ENCODE measurements around the gene COL9A2.

Gene COL9A2

DNA sequence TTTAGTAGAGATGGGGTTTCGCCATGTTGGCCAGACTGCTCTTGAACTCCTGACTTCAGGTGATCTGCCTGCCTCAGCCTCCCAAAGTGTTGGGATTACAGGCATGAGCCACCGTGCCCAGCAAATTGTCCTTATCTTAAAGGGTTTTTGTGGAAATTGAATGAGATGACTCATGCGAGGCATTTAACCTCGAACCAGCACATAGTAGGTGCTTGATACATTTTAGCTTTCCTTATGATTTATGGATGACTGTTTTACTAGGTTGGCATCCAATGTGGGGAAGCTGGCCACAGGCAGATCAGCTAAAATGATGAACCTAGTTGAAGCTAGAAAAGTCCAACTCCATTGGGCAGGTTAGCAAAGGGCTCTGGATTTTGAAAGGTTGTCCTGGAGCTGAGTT lies 1.4 kb upstream of the COL9A2 start:
- DNase-seq (ENCODE audit: low spot score): no peak

DNA sequence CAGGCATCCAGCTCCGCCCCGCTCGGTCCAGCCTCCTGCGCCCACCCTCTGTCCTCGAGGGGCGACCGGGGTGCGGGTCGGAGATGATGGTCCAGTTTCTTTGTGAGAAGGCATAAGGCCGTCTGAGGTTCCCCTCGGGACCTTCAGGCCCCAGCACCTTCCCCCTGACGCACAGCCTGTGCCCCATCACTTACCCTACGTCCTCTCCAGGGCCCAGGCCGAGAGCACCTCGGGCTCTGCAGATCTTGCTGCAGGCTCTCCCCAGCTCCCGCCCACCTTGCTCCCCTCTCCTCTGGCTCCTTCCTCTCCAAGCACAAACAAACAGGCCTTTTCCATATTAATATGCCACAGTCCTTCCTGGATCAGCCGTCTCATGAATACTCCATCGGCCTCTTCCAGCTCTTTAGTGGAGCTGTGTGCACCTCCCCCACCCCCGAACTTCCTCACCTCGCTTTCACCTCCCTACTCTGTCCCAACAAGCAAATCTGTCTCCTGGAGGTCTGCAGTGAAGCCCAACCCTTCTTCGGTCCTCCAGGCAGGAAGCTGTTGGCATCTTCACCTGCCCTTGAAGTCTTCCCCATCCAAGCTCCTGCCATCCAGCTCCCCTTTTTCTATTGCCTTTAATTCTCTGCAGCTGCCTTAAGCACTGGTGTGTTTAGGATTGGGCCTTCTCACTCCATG lies 448 bp upstream of the COL9A2 start:
- DNase-seq (ENCODE audit: low spot score): peak; percentile 41

DNA sequence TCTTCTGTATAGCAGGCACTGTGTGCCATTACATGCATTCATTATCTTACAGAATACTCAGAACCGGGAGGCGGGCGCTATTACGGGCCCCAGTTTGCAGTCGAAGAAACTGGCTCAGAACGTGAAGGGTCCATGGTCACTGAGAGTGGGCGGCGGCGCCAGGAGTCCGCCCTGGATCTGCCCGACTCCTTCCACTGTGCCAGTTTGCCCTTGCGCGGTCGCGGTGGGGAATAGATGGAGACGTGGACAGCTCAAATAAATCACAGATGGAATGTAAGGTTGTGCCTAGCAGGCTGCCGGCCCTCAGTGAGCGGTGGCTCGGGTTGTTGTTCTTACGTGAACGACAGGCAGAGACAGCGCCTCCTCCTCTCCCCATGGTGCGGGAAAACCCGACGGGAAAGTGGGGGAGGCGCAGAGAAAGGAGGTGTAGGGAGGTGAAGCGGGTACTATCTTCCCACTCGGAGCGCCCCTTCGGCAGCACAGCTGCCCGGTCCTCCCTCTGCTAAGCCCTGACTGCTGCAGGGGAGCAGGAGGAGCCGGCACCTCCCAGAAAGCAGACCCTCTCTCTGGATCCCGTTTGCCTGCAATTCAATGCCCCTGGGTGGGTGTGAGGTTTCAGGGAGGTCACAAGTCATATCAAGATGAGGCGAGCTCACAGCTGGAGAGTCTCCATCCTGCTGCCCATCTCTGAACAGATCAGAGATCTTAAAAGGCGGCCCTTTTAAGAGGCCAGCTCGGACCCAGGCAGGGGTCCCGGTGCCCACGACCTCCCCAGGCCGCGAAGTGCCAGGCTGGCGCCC lies 1.1 kb downstream of the COL9A2 start:
- peak; percentile 80 for DNase-seq (ENCODE audit: low spot score)

DNA sequence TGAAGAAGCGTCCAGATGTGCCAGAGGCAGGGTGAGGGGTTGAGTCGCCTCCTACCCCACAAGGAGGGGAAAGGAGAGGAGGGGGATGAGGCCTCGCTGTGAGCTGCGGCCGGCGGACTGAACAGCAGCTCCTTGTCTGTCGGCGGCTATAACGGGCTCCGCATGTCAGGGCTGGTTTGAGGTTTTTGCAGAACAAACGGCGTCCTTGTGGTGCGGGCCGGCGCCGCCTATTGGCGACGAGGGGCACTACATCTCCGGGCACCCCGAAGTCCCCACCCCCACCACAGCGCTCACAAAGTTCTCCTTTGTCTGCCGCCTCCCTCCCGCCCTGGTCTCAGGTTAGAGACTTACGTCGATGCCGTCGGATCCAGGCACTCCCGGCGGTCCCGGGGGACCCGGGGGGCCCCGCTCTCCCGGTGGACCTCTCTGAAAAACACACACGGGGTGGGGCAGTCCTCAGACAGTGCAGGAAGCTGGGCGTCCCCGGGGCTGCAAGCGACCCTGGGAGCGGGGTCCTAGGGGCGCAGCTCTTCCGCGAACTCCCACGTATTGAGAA lies 1.8 kb downstream of the COL9A2 start:
- DNase-seq (ENCODE audit: low spot score): peak; percentile 97

DNA sequence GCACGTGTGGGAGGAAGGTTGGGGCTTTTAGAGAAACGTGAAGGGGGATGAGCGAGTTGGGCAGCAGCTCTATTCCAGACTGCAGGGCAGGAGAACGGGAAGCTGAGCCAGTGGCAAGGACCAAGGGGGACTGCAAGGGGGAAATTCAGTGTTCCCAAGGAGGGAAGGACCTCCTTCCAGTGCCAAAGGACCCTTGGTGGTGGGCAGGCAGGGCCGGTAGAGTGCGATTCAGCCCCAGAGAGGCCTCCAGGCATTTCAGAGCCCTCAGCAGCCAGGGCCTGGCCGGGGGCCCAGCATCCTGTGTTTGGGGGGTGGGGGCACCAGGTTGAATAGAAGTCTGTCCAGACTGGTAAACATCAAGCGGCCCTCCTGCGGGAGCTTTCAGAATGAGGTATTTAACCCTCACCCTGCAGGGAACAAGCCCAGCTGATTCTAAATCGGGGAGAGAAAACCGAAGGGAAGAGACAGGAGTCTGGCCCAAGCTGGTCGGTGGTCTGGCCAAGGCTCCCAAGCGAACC lies 2.3 kb downstream of the COL9A2 start:
- no peak for DNase-seq (ENCODE audit: low spot score)

DNA sequence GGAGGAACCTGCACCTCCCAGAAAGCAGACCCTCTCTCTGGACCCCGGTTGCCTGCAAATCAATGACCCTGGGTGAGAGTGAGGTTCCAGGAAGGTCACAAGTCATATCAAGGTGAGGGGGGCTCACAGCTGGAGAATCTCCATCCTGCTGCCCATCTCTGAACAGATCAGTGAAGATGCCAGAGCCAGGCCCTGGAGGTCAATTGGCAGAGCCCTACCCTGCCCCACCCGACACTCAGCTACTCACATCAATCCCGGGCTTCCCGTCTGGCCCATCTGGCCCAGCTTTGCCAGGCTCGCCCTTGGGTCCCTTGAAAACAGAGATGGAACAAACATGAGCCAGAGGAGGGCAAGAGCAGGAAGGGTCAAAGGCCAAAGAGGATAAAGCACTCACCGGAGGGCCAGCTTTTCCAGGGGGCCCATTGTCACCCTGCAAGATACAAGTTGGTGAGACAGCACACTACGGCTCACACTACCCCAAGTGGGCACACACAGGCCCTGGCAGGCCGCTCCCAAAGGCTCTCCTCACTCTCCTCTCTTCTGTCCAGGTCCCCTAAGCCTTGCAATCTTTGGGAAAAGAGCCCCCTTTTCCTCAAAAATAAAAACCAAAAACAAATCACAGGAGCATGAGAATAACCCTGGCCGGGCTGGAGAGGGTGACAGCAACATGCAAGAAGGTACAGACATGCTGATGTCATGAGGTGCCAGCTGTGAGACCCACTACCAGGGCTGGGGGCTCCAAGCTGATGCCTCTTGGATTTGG lies 2.9 kb downstream of the COL9A2 start:
- DNase-seq (ENCODE audit: low spot score): no peak

DNA sequence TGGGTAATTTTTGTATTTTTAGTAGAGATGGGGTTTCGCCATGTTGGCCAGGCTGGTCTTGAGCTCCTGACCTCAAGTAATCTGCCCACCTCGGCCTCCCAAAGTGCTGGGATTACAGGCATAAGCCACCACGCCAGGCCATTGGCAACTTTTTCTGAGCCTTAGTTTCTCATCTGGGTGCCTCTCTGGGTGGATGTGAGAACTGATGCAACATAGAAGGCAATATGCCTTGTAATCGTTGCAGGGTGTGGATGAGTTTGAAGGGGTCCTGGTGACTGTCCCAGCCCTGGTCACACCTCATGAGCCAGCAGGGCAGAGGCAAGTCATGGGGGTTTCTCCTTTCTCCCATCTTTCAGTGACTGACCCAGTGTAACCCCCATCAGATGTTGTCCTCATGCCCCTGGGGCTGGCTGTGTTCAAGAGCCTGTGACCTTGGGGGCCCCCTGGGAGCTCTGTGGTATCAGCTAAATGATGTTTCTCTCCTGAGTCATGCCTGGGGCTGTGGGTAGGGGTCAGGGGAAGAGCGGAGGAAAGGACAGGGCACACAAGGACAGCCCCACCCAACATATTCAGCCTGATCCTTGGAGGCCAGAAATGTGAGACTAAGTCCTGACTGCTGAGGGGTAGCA lies 3.6 kb downstream of the COL9A2 start:
- no peak for DNase-seq (ENCODE audit: low spot score)

DNA sequence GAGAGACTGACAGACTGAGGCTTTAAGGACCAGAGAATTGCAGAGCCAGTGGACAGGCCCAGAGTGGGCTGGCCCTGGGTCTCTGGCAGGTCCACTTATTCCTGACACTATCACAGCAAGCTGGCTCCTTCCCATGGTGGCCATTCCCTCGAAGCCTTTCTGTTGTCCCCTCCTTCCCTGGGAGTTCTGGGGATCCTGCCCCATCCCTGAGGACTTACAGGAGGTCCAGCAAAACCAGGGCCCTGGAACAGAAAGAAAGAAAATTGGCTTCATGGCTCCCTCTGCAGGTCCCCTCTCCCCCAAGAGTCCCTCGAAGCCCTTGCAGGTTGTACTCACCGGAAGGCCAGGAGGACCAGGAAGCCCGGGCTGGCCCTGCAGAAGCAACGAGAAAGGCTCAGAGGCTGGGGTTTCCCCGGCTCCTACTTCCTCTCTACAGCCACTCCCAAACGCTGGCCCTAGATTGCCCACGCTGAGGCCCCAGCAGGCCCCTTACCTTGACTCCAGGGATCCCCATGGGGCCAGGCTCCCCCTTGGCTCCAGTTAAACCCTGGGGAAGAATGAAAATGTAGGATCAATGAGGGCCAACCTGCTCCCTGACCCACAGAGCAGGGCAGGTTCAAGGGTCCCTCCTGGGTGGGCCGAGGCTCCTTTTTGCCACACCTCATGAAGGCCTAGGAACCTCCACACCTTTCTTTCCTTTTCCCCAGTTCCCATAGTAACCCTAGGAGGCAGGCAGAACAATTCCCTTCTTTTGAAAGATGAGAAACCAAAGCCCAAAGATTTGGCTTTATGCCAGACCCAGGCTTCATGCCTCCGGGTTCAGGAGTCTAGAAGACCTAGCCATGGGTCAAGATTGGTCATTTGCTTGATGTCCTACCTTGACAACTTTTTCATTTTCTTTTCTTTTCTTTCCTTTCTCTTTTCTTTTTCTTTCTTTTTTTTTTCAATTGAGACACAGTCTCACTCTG lies 4.6 kb downstream of the COL9A2 start:
- peak; percentile 41 for DNase-seq (ENCODE audit: low spot score)

DNA sequence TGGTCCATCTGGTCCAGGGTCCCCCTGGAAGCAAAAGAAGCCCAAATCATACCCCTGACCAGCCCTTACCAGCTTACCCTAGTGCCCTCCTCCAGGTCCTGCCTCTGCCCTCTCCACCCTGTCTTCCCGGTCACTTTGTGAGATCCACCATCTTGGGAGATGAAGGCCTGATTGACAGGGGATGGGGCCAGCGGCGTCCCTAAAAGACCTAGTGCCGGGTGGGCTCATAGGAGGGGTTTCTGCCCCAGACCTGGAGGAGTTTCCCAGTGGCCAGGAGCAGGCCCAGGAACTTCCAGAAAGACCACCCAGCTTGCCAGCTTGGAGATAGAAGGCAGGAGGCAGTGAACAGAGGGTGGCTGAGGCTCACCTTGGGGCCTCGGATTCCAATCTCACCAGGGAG lies 5.4 kb downstream of the COL9A2 start:
- DNase-seq (ENCODE audit: low spot score): no peak

DNA sequence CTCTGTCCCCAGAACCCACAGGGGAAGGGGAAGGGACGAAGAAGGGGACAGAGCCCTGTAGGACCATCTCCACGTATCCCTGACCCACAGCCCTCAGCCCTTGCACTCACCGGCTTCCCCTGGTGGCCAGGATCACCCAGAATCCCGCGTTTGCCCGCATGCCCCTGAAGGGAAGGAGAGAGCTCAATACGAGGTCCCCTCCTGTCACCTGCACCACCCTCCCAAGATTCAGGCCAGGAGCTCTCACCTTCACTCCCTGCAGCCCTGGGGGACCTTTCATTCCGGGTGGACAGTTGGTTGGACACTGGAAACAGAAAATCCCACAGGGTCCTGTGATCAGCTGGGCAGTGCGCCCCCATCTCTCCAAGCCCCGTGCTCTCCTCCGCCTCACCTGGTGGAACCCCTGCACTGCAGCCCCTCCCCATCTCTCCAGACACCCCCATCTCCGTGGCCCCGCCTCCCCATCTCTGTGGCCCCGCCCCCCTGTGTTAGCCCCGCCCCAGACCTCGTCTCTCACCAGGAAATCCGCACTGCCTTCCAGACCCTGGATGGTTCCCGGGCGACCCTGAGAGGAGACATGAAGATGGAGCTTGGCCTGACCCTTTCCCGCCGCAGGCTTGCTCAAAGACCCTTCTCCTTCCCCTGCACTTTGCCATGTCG lies 6.0 kb downstream of the COL9A2 start:
- no peak for DNase-seq (ENCODE audit: low spot score)

DNA sequence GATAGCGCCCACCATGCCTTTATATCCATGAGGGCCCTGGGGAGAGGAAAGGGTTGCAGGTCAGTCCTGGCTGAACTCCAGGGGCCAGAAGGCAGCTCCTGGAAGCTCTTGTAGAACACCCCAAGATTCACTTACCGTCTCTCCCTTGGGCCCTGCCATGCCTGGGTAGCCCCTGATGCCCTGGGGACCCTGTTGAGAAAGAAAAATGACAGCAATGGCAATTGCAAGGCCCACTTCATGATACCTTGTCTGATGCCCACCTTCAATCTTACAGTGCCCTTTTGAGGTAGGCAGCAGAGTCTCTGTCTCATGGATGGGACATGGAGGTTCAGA lies 7.0 kb downstream of the COL9A2 start:
- no peak for DNase-seq (ENCODE audit: low spot score)

DNA sequence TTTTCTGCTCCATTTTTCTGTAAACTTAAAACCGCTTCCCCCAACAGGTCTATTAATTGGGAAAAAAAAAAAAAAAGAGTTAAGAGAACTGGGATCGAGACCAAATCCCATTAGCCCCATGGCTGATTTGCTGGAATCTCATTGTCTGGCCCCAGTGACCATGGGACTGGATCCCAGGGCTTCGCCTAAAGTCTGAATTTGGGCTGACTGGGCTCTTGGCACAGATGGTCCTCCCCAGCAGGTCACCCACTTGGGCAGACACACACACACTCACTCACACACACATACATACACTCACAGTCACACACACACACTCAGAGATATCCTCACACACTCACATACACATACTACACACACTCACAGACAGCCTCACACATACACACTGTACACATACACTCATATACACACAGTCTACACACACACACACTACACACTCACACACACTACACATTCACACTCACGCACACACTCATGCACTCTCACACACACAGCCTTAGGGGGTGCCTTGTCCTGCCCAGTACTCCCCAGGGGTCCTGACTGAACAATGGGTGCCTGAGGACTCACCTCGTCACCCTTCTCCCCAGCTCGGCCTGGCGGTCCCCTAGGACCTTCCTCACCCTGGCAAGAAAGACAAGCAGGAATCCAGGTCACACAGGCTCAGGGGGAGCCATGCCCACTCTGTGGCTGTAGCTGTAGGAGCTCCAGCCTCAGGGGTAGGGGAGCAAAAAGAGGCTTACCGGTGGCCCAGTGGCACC lies 7.5 kb downstream of the COL9A2 start:
- peak; percentile 64 for DNase-seq (ENCODE audit: low spot score)

DNA sequence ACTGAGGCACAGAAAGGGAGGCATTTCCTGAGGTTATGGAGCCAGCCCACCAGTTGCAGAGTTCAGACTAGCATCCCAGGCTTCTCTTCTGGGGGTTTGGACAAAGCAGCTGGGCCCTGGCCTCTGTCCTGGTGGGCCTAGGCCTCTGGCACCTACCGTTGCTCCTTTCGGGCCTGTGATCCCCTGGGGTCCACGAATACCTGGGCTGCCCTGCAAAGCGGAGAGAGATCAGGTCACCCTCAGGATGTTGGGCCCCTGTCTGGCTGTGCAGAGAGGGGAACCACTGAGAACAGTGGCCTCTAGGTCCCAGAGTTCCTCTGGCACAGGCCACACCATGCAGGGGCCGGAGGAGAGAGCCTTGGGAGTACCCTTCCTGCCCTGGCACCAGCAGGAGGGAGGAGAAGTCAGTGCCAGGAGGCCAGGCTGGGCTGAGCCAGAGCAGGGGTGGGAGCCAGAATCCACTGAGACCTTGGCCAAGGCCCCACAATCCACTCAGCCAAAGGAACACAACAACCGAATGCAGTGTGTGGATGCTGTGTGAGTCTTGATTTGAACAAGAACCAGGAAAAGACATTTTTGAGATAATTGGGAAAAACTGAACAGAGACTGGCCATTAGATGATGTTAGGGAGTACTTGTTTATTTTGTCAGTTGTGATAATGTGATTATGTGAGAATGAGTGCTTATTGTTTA lies 8.9 kb downstream of the COL9A2 start:
- DNase-seq (ENCODE audit: low spot score): peak; percentile 85

DNA sequence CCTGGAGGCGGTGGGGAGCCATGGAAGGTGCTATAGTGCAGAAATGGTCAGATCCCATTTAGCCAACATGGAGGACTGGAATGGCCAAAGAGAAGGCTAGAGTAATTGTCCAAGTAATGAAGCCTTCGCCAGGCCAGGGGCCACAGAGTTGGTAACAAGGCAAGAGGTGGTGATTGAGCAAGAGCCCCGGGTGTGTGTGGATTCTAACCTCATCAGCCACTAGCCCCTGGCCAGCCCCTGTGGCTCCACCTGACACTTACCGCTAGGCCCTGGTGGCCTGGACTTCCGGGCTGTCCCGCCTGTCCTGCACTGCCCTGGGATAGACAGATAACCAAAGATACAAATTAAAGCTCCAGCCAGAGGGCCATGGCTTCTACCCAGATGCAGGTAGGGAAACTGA lies 9.9 kb downstream of the COL9A2 start:
- no peak for DNase-seq (ENCODE audit: low spot score)

DNA sequence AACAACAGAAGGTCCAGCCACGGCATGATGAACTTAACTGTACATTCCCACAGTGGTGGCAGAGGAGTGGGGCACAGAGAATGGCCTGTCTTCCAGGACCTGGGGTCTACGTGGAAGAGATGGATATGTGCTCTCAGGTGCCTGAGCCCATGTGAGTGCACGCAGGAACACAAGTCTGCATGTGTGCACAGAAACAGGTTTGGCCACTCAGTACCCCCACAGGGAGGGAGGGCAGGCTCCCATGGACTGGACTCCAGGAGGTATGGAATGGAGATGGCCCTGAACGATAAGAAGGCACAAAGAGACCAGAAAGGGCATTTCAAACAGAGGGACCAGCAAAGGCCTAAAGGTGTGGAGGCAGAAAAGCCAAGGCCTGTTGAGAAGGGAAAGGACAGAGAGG lies 10.8 kb downstream of the COL9A2 start:
- DNase-seq (ENCODE audit: low spot score): no peak

DNA sequence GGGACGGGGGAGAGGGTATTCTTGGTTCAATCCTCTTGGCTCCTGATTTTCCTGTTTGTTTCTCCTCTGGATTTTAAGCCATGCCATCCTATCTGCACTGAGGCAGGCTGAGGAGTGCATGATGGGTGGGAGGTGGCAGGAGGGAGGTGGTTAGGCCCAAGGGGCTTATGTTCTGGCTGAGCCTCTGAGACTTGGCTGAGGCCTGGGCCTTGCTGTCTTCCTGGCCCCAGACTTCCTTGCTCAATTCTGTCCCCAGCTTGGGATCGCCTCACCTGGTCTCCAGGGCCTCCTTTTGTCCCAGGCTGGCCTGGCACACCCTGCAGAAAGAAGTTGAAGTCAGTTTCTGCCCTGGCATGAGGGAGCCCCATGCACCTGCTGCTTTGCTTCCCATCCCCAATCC lies 11.2 kb downstream of the COL9A2 start:
- no peak for DNase-seq (ENCODE audit: low spot score)

DNA sequence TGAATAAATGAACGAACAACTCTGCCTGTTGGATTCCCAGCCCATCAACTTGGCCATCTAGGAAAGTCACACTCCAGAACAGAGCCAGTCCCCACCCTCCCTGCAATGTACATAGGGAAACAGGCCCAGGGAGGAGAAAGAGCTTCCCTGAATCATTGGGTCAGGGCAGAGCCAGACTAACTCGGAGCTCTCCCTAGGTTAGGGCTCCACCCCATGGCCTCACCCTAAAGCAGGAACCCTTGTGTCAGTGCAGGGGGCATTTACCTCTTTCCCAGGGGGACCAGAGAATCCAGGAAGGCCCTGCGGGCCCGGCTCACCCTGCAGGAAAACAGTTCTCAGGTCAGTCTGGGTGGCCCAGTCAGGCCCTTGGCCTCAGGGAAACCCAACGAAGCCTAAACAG lies 11.6 kb downstream of the COL9A2 start:
- DNase-seq (ENCODE audit: low spot score): no peak

DNA sequence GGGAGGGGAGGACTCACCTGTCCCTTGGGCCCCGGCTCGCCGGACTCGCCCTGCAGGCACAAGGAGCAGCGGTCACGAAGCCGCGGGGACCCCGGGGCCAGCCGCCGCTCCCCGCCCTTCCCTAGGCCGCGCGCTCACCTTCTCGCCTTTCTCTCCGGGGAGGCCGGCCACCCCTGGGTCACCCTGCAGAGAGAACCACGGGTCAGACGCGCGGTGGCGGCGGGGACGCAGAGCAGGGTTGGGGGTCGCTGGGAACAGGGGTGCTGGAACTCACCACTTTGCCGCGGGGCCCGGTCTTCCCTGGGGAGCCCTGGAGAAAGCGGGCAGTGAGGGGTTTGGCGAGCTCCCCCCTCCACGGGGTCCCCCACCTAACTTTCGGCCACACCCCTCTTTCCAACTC lies 13.3 kb downstream of the COL9A2 start:
- DNase-seq (ENCODE audit: low spot score): no peak

Measured in globus pallidus (tissue), 1 donor.